ENCODE results near the gene OR1L6.

Gene OR1L6

GRCh38 chr9:122742003-122742402 lies at the start of gene OR1L6:
TSS of gene OR1L6 (plus strand) at chr9:122742303. CDS start at chr9:122749848, 7,545 bp downstream.
- no peaks in the 10 kb centered on the region for H3K27me3 ChIP-seq (ENCODE audit: low read depth, low read length)
- H3K4me3 ChIP-seq (ENCODE audit: low read depth in 1 of 2, low read length in 2 of 2): no peak within 1 kb of the TSS
- H3K4me1 ChIP-seq (ENCODE audit: control insufficient read depth in 1 of 2, insufficient read depth in 2 of 2, low read length in 2 of 2): no peaks in the 10 kb centered on the region
- H3K27ac ChIP-seq (ENCODE audit: low read length): no peak within 1 kb of the TSS
- H3K36me3 ChIP-seq (ENCODE audit: control insufficient read depth in 1 of 2, insufficient read depth in 2 of 2, low read length in 2 of 2): no peaks in the 10 kb centered on the region
- peaks cover 0 to 26% of the 10 kb centered on the region in 2 donors for H3K9me3 ChIP-seq (ENCODE audit: control insufficient read depth in 1 of 2, low read length in 2 of 2)

- Histone ChIP-seq H3K27me3 (ENCODE audit: low read depth, low read length) (no peaks in the 10 kb centered on the region), H3K36me3 (ENCODE audit: control insufficient read depth in 1 of 2, insufficient read depth in 2 of 2, low read length in 2 of 2) (no peaks in the 10 kb centered on the region), H3K9me3 (ENCODE audit: control insufficient read depth in 1 of 2, low read length in 2 of 2) (peaks cover 0 to 15% of the 10 kb centered on the region in 2 donors), H3K4me1 (ENCODE audit: control insufficient read depth in 1 of 2, insufficient read depth in 2 of 2, low read length in 2 of 2) (no peaks in the 10 kb centered on the region), H3K27ac (ENCODE audit: low read length) (no peak overlapping the region), H3K4me3 (ENCODE audit: low read depth in 1 of 2, low read length in 2 of 2) (no peak overlapping the region)
Measured at GRCh38 chr9:122695696-122696095, 46.4 kb upstream of the OR1L6 start.

- no peak overlapping the region for H3K4me3 ChIP-seq (ENCODE audit: low read depth in 1 of 2, low read length in 2 of 2)
- H3K36me3 ChIP-seq (ENCODE audit: control insufficient read depth in 1 of 2, insufficient read depth in 2 of 2, low read length in 2 of 2): no peaks in the 10 kb centered on the region
- H3K27me3 ChIP-seq (ENCODE audit: low read depth, low read length): no peaks in the 10 kb centered on the region
- no peaks in the 10 kb centered on the region for H3K4me1 ChIP-seq (ENCODE audit: control insufficient read depth in 1 of 2, insufficient read depth in 2 of 2, low read length in 2 of 2)
- H3K27ac ChIP-seq (ENCODE audit: low read length): no peak overlapping the region
- peaks cover 4 to 12% of the 10 kb centered on the region in 2 donors for H3K9me3 ChIP-seq (ENCODE audit: control insufficient read depth in 1 of 2, low read length in 2 of 2)
Measured at GRCh38 chr9:122718038-122718437, 24.1 kb upstream of the OR1L6 start.

- Histone ChIP-seq H3K27ac (ENCODE audit: low read length) (no peak overlapping the region), H3K4me1 (ENCODE audit: control insufficient read depth in 1 of 2, insufficient read depth in 2 of 2, low read length in 2 of 2) (no peaks in the 10 kb centered on the region), H3K9me3 (ENCODE audit: control insufficient read depth in 1 of 2, low read length in 2 of 2) (peaks cover 4 to 21% of the 10 kb centered on the region in 2 donors), H3K36me3 (ENCODE audit: control insufficient read depth in 1 of 2, insufficient read depth in 2 of 2, low read length in 2 of 2) (no peaks in the 10 kb centered on the region), H3K4me3 (ENCODE audit: low read depth in 1 of 2, low read length in 2 of 2) (no peak overlapping the region), H3K27me3 (ENCODE audit: low read depth, low read length) (no peaks in the 10 kb centered on the region)
Measured at GRCh38 chr9:122719218-122719617, 22.9 kb upstream of the OR1L6 start.

GRCh38 chr9:122723690-122724089 lies 18.4 kb upstream of the OR1L6 start, which contains the start of gene OR1L4:
TSS of gene OR1L4 (plus strand) at chr9:122723990. CDS start at chr9:122723990, 0 bp downstream.
- Histone ChIP-seq H3K4me1 (ENCODE audit: control insufficient read depth in 1 of 2, insufficient read depth in 2 of 2, low read length in 2 of 2) (no peaks in the 10 kb centered on the region), H3K27ac (ENCODE audit: low read length) (no peak within 1 kb of the TSS), H3K27me3 (ENCODE audit: low read depth, low read length) (no peaks in the 10 kb centered on the region), H3K4me3 (ENCODE audit: low read depth in 1 of 2, low read length in 2 of 2) (peak within 1 kb of the TSS in 1 of 2 donors; percentile 12), H3K9me3 (ENCODE audit: control insufficient read depth in 1 of 2, low read length in 2 of 2) (peaks cover 17 to 45% of the 10 kb centered on the region in 2 donors), H3K36me3 (ENCODE audit: control insufficient read depth in 1 of 2, insufficient read depth in 2 of 2, low read length in 2 of 2) (no peaks in the 10 kb centered on the region)

- Histone ChIP-seq H3K27me3 (ENCODE audit: low read depth, low read length) (no peaks in the 10 kb centered on the region), H3K9me3 (ENCODE audit: control insufficient read depth in 1 of 2, low read length in 2 of 2) (peaks cover 0 to 26% of the 10 kb centered on the region in 2 donors), H3K36me3 (ENCODE audit: control insufficient read depth in 1 of 2, insufficient read depth in 2 of 2, low read length in 2 of 2) (no peaks in the 10 kb centered on the region), H3K4me1 (ENCODE audit: control insufficient read depth in 1 of 2, insufficient read depth in 2 of 2, low read length in 2 of 2) (no peaks in the 10 kb centered on the region), H3K27ac (ENCODE audit: low read length) (no peak overlapping the region), H3K4me3 (ENCODE audit: low read depth in 1 of 2, low read length in 2 of 2) (no peak overlapping the region)
Measured at GRCh38 chr9:122754825-122755224, 12.7 kb downstream of the OR1L6 start.

- Histone ChIP-seq H3K9me3 (ENCODE audit: control insufficient read depth in 1 of 2, low read length in 2 of 2) (peaks cover 0 to 24% of the 10 kb centered on the region in 2 donors), H3K27ac (ENCODE audit: low read length) (no peak overlapping the region), H3K4me1 (ENCODE audit: control insufficient read depth in 1 of 2, insufficient read depth in 2 of 2, low read length in 2 of 2) (no peaks in the 10 kb centered on the region), H3K27me3 (ENCODE audit: low read depth, low read length) (no peaks in the 10 kb centered on the region), H3K36me3 (ENCODE audit: control insufficient read depth in 1 of 2, insufficient read depth in 2 of 2, low read length in 2 of 2) (no peaks in the 10 kb centered on the region), H3K4me3 (ENCODE audit: low read depth in 1 of 2, low read length in 2 of 2) (peak overlapping the region in 1 of 2 donors; percentile 30)
Measured at GRCh38 chr9:122767817-122768216, 25.7 kb downstream of the OR1L6 start.

GRCh38 chr9:122777052-122777451 lies 34.9 kb downstream of the OR1L6 start:
- H3K4me1 ChIP-seq (ENCODE audit: control insufficient read depth in 1 of 2, insufficient read depth in 2 of 2, low read length in 2 of 2): no peaks in the 10 kb centered on the region
- H3K4me3 ChIP-seq (ENCODE audit: low read depth in 1 of 2, low read length in 2 of 2): no peak overlapping the region
- H3K27me3 ChIP-seq (ENCODE audit: low read depth, low read length): no peaks in the 10 kb centered on the region
- H3K36me3 ChIP-seq (ENCODE audit: control insufficient read depth in 1 of 2, insufficient read depth in 2 of 2, low read length in 2 of 2): no peaks in the 10 kb centered on the region
- no peak overlapping the region for H3K27ac ChIP-seq (ENCODE audit: low read length)
- peaks cover 0 to 6% of the 10 kb centered on the region in 2 donors for H3K9me3 ChIP-seq (ENCODE audit: control insufficient read depth in 1 of 2, low read length in 2 of 2)

- no peak overlapping the region for H3K27ac ChIP-seq (ENCODE audit: low read length)
- H3K27me3 ChIP-seq (ENCODE audit: low read depth, low read length): no peaks in the 10 kb centered on the region
- H3K9me3 ChIP-seq (ENCODE audit: control insufficient read depth in 1 of 2, low read length in 2 of 2): peaks cover 0 to 6% of the 10 kb centered on the region in 2 donors
- H3K4me3 ChIP-seq (ENCODE audit: low read depth in 1 of 2, low read length in 2 of 2): no peak overlapping the region
- H3K4me1 ChIP-seq (ENCODE audit: control insufficient read depth in 1 of 2, insufficient read depth in 2 of 2, low read length in 2 of 2): no peaks in the 10 kb centered on the region
- H3K36me3 ChIP-seq (ENCODE audit: control insufficient read depth in 1 of 2, insufficient read depth in 2 of 2, low read length in 2 of 2): no peaks in the 10 kb centered on the region
Measured at GRCh38 chr9:122777935-122778627, 36.0 kb downstream of the OR1L6 start.

GRCh38 chr9:122779181-122779580 lies 37.1 kb downstream of the OR1L6 start:
- Histone ChIP-seq H3K27me3 (ENCODE audit: low read depth, low read length) (no peaks in the 10 kb centered on the region), H3K4me1 (ENCODE audit: control insufficient read depth in 1 of 2, insufficient read depth in 2 of 2, low read length in 2 of 2) (no peaks in the 10 kb centered on the region), H3K9me3 (ENCODE audit: control insufficient read depth in 1 of 2, low read length in 2 of 2) (no peaks in the 10 kb centered on the region), H3K4me3 (ENCODE audit: low read depth in 1 of 2, low read length in 2 of 2) (no peak overlapping the region), H3K36me3 (ENCODE audit: control insufficient read depth in 1 of 2, insufficient read depth in 2 of 2, low read length in 2 of 2) (no peaks in the 10 kb centered on the region), H3K27ac (ENCODE audit: low read length) (no peak overlapping the region)

- Histone ChIP-seq H3K27me3 (ENCODE audit: low read depth, low read length) (no peaks in the 10 kb centered on the region), H3K9me3 (ENCODE audit: control insufficient read depth in 1 of 2, low read length in 2 of 2) (no peaks in the 10 kb centered on the region), H3K36me3 (ENCODE audit: control insufficient read depth in 1 of 2, insufficient read depth in 2 of 2, low read length in 2 of 2) (no peaks in the 10 kb centered on the region), H3K4me3 (ENCODE audit: low read depth in 1 of 2, low read length in 2 of 2) (no peak overlapping the region), H3K4me1 (ENCODE audit: control insufficient read depth in 1 of 2, insufficient read depth in 2 of 2, low read length in 2 of 2) (no peaks in the 10 kb centered on the region), H3K27ac (ENCODE audit: low read length) (no peak overlapping the region)
Measured at GRCh38 chr9:122780026-122780425, 37.9 kb downstream of the OR1L6 start.

- H3K4me1 ChIP-seq (ENCODE audit: control insufficient read depth in 1 of 2, insufficient read depth in 2 of 2, low read length in 2 of 2): no peaks in the 10 kb centered on the region
- H3K27ac ChIP-seq (ENCODE audit: low read length): no peak overlapping the region
- H3K4me3 ChIP-seq (ENCODE audit: low read depth in 1 of 2, low read length in 2 of 2): no peak overlapping the region
- H3K9me3 ChIP-seq (ENCODE audit: control insufficient read depth in 1 of 2, low read length in 2 of 2): no peaks in the 10 kb centered on the region
- H3K27me3 ChIP-seq (ENCODE audit: low read depth, low read length): no peaks in the 10 kb centered on the region
- H3K36me3 ChIP-seq (ENCODE audit: control insufficient read depth in 1 of 2, insufficient read depth in 2 of 2, low read length in 2 of 2): no peaks in the 10 kb centered on the region
Measured at GRCh38 chr9:122781671-122782070, 39.6 kb downstream of the OR1L6 start.
